Prostate gland (tissue), 2 donors: ENCODE results near the gene PNMA1. TPM values are rescaled to one million over a fixed set of nuclear protein-coding genes. Genes with fewer than 3 reads are reported as not detected.

ENCODE experiments used
- DNase-seq: peaks from one replicate; pipeline ENCODE4 v3.0.0-alpha.2; 2019; ENCODE audit warnings: low spot score
- H3K27ac ChIP-seq, 2 donors: fragments of 200-600 bp; sonication (generic); 2 replicates each; pipeline ENCODE4 v1.5.1; 2017 to 2019
- H3K27me3 ChIP-seq: fragments of 200-600 bp; sonication (generic); replicated peaks from 2 replicates; pipeline ENCODE4 v1.5.1; 2019; ENCODE audit not compliant: insufficient read depth
- H3K36me3 ChIP-seq, 2 donors: fragments of 200-600 bp; sonication (generic); 1 replicate in 1 of 2; 2 replicates in 1 of 2; pipeline versions ENCODE4 v1.5.1 to v1.8.1; 2017 to 2019
- H3K4me1 ChIP-seq: fragments of 200-600 bp; sonication (generic); replicated peaks from 2 replicates; pipeline ENCODE4 v1.5.1; 2019
- H3K4me3 ChIP-seq, 2 donors: fragments of 200-600 bp; sonication (generic); 2 replicates each; pipeline ENCODE4 v1.5.1; 2017 to 2019
- H3K9me3 ChIP-seq: fragments of 200-600 bp; sonication (generic); 2 replicates; pipeline ENCODE4 v1.5.1; 2017
- POLR2A ChIP-seq: fragments of 450-650 bp; IDR thresholded peaks from one replicate; pipeline ENCODE4 v1.6.1; 2016; ENCODE audit warnings: antibody characterized with exemption, mild to moderate bottlenecking
- POLR2AphosphoS5 ChIP-seq: sonication (generic); formaldehyde crosslinking; IDR thresholded peaks from one replicate; pipeline ENCODE4 v1.6.1; 2017; ENCODE audit warnings: antibody characterized with exemption
- WGBS: methylation state at CpG from one replicate; pipeline ENCODE4 v1.1.5; 2018; 5-methylcytosine and 5-hydroxymethylcytosine counted together
- intact Hi-C: fragments of 100-400 bp; cut with DNase I; formaldehyde crosslinking; loops from one replicate; pipeline ENCODE4 v1.14.2; 2022
- total RNA-seq, 2 donors: library from RNA; depleted of rRNA; stranded (reverse); fragments of >200 nt; gene quantifications; one replicate each; pipeline ENCODE4 v1.1.0, GENCODE V29; 2016
- TF ChIP-seq, protein P1 (sequence below), 4 experiments: fragments of 200-600 bp in 2 of 4; fragments of 450-650 bp in 2 of 4; sonication (generic) in 2 of 4; IDR thresholded peaks; 1 replicate in 3 of 4; 2 replicates in 1 of 4; pipeline ENCODE4 v1.5.1; 2016 to 2019; ENCODE audit warnings: antibody characterized with exemption in 4 of 4, mild to moderate bottlenecking in 2 of 4, moderate library complexity in 2 of 4

PNMA1 gene
- total RNA-seq, 2 donors from 2014 or later = 18.6 to 62.7 TPM

DNA sequence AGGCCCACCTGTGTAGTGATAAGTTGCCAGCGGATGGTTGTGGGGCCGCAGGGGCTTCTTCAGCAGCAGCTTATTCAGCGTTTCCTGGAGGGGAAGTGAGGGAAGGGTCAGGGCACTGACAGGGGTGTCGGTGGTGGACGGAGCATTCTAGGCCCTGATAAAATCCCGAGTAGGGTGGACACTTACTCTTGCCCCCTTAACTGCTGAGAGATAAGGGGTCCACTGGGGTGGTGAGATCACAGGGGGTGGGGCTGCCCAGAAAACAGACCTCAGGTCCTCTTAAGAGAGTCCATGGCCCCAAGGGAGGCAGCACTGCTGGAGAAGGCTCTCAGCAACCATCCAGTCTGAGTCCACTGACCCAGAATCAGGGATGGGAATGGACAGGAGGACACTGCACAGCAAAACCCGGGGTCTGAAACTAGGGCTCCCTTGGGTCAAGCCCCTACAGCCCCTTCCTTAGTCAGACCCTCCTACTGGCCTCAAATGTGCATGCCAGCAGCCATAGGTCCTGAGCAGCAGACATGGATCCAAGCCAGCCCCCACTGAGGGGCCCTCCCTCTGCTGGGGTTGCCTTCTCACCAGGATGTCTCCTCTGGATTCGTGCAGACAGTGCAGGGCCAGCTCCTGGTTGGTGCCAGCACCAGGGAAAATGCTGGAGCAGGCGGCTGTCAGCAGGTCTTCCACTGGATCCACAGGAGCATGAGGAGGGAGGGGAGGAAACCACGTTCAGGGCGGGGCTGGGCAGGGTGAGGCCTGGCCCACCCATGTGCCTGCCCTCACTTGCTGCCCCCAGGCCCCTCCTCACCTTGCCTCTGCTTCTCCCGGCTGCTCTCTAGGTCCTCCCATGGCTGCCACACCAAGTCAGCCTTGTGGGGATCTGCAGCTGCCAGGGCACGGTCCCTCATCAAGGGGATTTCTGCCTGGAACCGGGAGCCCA lies 12.1 kb upstream of the PNMA1 start:
- H3K27me3 ChIP-seq = no peaks in the 10 kb centered on the region
- peak overlapping the region; percentile 40 to 60 for H3K27ac ChIP-seq
- TF ChIP-seq POLR2A = no peak
- peaks cover 16 to 35% of the 10 kb centered on the region in 2 donors for H3K36me3 ChIP-seq
- no peak overlapping the region for H3K4me3 ChIP-seq
- intact Hi-C loops = loop anchor here (5.0 to 10.0 kb wide), 3 partner anchors 161 to 229 kb away; partner anchors contain the start of genes ACOT2, COQ6, FAM161B and ZNF410
- WGBS = 81% methylated on average over 12 of the region's 14 CpGs
- DNase-seq = no peak
- peaks cover 7% of the 10 kb centered on the region for H3K4me1 ChIP-seq
- no peaks in the 10 kb centered on the region for H3K9me3 ChIP-seq

DNA sequence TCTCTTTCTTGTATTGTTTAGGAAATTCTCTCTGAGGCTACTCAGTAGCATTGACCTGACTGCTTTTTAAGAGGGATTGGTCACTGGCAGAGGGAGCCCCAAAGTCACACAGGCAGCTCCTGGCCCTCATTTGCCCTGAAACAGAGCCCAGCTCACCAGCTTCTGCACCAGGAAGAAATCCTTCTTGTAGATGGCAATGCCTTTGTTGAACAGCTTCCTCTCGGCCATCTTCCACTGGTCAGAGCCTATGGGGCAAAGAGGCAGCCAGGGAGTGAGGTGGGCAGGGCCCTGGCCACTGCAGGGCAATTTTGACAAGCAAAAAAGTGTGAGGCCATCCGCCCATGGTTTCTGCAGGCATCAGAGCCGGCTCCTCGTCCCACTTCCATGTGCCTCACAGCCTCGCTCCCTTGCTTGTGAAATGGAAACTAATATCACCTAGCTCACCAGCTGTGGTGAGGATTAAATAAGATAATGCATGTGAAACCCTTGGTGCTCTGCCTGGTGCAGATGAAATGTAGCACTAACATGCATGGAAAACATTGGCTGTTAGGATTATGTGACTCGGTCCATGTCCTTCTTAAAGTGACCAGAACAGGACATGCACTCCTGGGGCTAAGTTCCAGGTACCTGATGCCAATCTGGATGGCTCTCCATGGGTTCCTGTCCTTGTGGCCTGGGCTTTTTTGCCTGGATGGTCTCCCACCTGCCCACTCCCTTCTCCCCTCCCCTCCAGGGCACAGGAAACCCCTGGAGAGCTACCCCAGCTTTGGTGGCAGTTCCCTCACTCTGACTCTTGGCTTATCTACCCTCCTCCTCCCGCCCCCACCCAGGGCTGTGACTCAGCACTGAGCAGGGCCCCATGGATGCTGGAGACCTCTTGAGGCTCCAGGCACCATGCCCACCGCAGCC lies 11.2 kb upstream of the PNMA1 start:
- H3K36me3 ChIP-seq = peaks cover 16 to 38% of the 10 kb centered on the region in 2 donors
- H3K27me3 ChIP-seq = no peaks in the 10 kb centered on the region
- H3K4me1 ChIP-seq = no peaks in the 10 kb centered on the region
- intact Hi-C loops = loop anchor here (5.0 to 10.0 kb wide), 3 partner anchors 161 to 229 kb away; partner anchors contain the start of genes ACOT2, COQ6, FAM161B and ZNF410
- 87% methylated on average over 8 of the region's 8 CpGs for WGBS
- no peak overlapping the region for H3K4me3 ChIP-seq
- H3K9me3 ChIP-seq = no peaks in the 10 kb centered on the region
- TF ChIP-seq, protein P1, sequence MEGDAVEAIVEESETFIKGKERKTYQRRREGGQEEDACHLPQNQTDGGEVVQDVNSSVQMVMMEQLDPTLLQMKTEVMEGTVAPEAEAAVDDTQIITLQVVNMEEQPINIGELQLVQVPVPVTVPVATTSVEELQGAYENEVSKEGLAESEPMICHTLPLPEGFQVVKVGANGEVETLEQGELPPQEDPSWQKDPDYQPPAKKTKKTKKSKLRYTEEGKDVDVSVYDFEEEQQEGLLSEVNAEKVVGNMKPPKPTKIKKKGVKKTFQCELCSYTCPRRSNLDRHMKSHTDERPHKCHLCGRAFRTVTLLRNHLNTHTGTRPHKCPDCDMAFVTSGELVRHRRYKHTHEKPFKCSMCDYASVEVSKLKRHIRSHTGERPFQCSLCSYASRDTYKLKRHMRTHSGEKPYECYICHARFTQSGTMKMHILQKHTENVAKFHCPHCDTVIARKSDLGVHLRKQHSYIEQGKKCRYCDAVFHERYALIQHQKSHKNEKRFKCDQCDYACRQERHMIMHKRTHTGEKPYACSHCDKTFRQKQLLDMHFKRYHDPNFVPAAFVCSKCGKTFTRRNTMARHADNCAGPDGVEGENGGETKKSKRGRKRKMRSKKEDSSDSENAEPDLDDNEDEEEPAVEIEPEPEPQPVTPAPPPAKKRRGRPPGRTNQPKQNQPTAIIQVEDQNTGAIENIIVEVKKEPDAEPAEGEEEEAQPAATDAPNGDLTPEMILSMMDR (IDR thresholded peaks at IDR 0.05) = no peak
- no peak for TF ChIP-seq POLR2A
- TF ChIP-seq POLR2AphosphoS5 = no peak
- H3K27ac ChIP-seq = peak overlapping the region; percentile 40 to 60
- no peak for DNase-seq

DNA sequence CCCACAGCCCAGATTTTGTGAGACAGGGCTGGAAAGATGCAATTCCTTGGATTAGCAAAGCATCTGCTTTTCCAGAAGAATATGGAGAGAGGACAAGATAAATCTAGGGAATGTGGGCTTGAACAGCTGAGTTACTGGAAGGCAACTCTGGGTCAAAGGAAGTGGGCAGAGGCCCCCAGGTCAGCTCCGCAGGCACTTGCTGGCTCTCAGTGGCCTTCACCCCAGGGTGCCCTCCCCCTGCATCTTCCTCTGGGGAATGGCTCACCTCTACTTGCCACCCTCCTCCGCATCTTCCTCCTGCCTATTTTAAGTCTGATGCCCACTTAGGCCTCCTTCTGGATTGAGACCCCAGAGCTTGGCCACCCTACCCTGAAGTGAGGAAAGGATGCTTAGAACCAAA lies 10.5 kb upstream of the PNMA1 start:
- TF ChIP-seq POLR2A (no peak), POLR2AphosphoS5 (no peak)
- TF ChIP-seq, protein P1 (IDR thresholded peaks at IDR 0.05) = no peak
- no peaks in the 10 kb centered on the region for H3K4me1 ChIP-seq
- no peak for DNase-seq
- peak overlapping the region; percentile 40 to 60 for H3K27ac ChIP-seq
- WGBS = 88% methylated on average over 2 of the region's 2 CpGs
- intact Hi-C loops = loop anchor here (5.0 to 10.0 kb wide), 4 partner anchors 33 to 230 kb away; partner anchors contain the start of genes ACOT2, COQ6, FAM161B and ZNF410
- no peak overlapping the region for H3K4me3 ChIP-seq
- peaks cover 16 to 38% of the 10 kb centered on the region in 2 donors for H3K36me3 ChIP-seq
- no peaks in the 10 kb centered on the region for H3K9me3 ChIP-seq
- no peaks in the 10 kb centered on the region for H3K27me3 ChIP-seq

DNA sequence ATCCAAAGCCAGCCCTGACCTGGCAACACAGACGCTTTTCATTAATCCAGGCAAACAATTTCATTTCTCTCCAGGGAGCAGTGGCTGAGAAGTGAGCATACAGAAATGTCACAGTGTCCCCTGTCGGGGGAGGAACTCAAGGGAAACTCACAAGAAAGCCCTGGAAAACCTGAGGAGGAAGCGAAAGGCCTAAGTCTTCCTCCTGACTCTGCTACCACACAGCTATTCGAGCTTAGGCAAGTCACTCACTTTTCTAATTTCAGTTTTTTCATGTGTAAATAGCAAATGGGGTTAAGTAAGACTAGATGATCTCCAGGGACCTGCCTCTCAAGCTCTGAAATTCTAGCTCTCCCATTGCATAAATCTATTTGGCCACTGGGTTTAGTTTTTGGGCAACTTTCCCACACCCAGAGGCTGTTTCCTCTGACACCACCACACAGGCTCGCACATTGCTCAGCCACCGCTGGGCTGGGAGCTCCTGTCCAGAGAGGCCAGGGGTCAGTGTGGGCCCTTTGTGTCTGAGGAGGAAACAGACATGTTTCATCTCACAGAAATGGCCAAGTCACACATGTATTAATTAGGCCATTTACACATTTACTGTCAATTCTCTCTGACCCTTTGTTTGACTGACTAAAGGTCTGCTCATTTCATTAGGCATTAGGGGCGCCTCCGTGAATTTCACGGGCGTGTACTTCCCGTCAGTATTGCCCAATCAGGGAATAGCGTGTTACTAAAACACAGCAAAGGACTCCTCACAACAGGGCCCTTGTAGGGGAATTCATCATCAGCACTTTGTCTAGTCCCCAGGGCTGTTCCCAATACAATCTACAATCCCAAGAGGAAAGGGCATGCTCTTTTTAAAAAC lies 9.8 kb upstream of the PNMA1 start:
- peak; percentile 47 for DNase-seq
- H3K9me3 ChIP-seq = no peaks in the 10 kb centered on the region
- peaks cover 19 to 34% of the 10 kb centered on the region in 2 donors for H3K36me3 ChIP-seq
- 50% methylated on average over 12 of the region's 12 CpGs for WGBS
- H3K4me3 ChIP-seq = no peak overlapping the region
- H3K27me3 ChIP-seq = no peaks in the 10 kb centered on the region
- intact Hi-C loops = loop anchor here (5.0 to 10.0 kb wide), 3 partner anchors 33 to 231 kb away; partner anchors contain the start of genes ACOT2, COQ6 and FAM161B
- TF ChIP-seq, protein P1 (IDR thresholded peaks at IDR 0.05) = peak in 2 of 4 experiments; percentile 10 to 28
- peak; percentile 38 for TF ChIP-seq POLR2AphosphoS5
- TF ChIP-seq POLR2A = no peak
- peak overlapping the region; percentile 40 to 60 for H3K27ac ChIP-seq
- no peaks in the 10 kb centered on the region for H3K4me1 ChIP-seq
